Stomach (tissue), 4 donors: ENCODE measurements around the gene RHEBL1.

Source experiments
- CTCF ChIP-seq, 7 experiments: fragments of 450-650 bp in 4 of 7; fragments of 200-600 bp in 3 of 7; sonication (generic) in 3 of 7; IDR thresholded peaks; one replicate each; pipeline ENCODE4 v1.5.1; 2016 to 2019; ENCODE audit warnings: antibody characterized with exemption in 7 of 7, control low read depth in 2 of 7, mild to moderate bottlenecking in 1 of 7
- POLR2AphosphoS5 ChIP-seq, 3 donors: sonication (generic); formaldehyde crosslinking; IDR thresholded peaks; one replicate each; pipeline ENCODE4 v1.6.1; 2016; ENCODE audit warnings: antibody characterized with exemption in 3 of 3

GRCh38 chr12:49050507-49051372, 19.0 kb downstream of the RHEBL1 start:
- TF ChIP-seq POLR2AphosphoS5 (IDR thresholded peaks at IDR 0.05) (no peak), CTCF (IDR thresholded peaks at IDR 0.05) (no peak)
